ENCODE data around the gene ASNS. TPM values are rescaled to one million over a fixed set of nuclear protein-coding genes. Genes with fewer than 3 reads are reported as not detected.

Gene ASNS
- total RNA-seq, 1 donor = 119 TPM

DNA sequence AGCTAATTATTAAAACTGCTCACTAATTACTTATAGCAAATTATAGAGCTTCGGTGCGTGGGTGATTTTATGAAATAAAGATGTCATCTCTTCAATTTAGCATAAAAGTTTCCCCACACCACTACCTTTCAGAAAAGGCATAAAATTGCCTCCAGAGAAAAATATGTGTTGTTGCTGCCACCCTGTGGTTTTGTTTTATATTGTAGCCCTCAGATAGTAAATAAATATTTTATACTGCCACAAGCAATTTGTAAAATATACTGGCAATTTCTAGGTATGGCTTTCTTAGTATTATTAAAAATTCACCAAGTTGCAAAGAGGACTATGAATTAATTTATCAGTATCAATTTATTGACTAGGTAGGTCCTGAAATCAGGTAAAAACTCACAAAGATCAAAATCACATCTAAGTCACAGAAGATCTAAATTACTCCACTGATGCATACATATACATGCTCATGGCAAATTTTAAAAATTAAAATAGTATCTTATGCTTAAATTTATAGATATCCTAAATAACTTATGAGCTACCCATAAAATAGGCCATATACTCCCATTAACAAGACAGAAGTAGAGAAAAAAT, 26.5 kb downstream of the ASNS start:
- Histone ChIP-seq H4K20me1 (ENCODE audit: insufficient read depth, low read length) (no peaks in the 10 kb centered on the region), H2AFZ (ENCODE audit: low read length) (no peak overlapping the region), H3K4me1 (ENCODE audit: insufficient read depth, low read length) (no peaks in the 10 kb centered on the region), H3K4me2 (ENCODE audit: insufficient read depth, low read length) (no peak overlapping the region), H3K79me2 (ENCODE audit: insufficient read depth, low read length) (no peaks in the 10 kb centered on the region), H3K27me3 (ENCODE audit: insufficient read depth, low read length) (no peaks in the 10 kb centered on the region), H3K27ac (ENCODE audit: low read depth, low read length) (no peak overlapping the region), H3K9me3 (ENCODE audit: low read depth, low read length) (no peaks in the 10 kb centered on the region), H3K36me3 (ENCODE audit: insufficient read depth, low read length) (no peaks in the 10 kb centered on the region), H3K4me3 (ENCODE audit: insufficient read depth, low read length) (no peak overlapping the region)
- TF ChIP-seq, protein P1, sequence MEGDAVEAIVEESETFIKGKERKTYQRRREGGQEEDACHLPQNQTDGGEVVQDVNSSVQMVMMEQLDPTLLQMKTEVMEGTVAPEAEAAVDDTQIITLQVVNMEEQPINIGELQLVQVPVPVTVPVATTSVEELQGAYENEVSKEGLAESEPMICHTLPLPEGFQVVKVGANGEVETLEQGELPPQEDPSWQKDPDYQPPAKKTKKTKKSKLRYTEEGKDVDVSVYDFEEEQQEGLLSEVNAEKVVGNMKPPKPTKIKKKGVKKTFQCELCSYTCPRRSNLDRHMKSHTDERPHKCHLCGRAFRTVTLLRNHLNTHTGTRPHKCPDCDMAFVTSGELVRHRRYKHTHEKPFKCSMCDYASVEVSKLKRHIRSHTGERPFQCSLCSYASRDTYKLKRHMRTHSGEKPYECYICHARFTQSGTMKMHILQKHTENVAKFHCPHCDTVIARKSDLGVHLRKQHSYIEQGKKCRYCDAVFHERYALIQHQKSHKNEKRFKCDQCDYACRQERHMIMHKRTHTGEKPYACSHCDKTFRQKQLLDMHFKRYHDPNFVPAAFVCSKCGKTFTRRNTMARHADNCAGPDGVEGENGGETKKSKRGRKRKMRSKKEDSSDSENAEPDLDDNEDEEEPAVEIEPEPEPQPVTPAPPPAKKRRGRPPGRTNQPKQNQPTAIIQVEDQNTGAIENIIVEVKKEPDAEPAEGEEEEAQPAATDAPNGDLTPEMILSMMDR (IDR thresholded peaks at IDR 0.05; ENCODE audit: extremely low read depth, low read depth, low read length) = peak; percentile 47
- peak; percentile 69 for DNase-seq (ENCODE audit: insufficient read length, low spot score, missing footprints)

DNA sequence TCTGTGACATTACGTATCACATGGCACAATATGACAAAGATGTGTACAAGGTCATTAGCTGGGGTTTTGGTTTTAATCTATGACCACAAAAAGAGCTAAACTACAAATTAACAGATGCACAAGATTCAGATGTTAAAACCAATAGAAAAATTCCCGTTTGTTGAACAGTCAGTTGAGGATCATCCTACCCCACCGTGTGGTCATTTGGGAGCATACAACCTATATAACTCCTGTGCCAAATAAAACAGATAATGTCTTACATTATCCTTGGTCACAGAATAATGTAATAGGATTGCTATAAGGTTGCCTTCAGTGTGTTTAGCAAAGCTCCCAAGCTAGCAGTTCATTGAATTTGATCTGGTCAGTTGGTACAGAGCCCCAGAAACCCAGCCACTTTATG, 28.2 kb downstream of the ASNS start:
- H4K20me1 ChIP-seq (ENCODE audit: insufficient read depth, low read length) = no peaks in the 10 kb centered on the region
- no peaks in the 10 kb centered on the region for H3K79me2 ChIP-seq (ENCODE audit: insufficient read depth, low read length)
- no peaks in the 10 kb centered on the region for H3K27me3 ChIP-seq (ENCODE audit: insufficient read depth, low read length)
- no peak overlapping the region for H3K27ac ChIP-seq (ENCODE audit: low read depth, low read length)
- TF ChIP-seq, protein P1 (IDR thresholded peaks at IDR 0.05; ENCODE audit: extremely low read depth, low read depth, low read length) = peak; percentile 15
- no peaks in the 10 kb centered on the region for H3K4me1 ChIP-seq (ENCODE audit: insufficient read depth, low read length)
- H3K4me3 ChIP-seq (ENCODE audit: insufficient read depth, low read length) = no peak overlapping the region
- no peaks in the 10 kb centered on the region for H3K36me3 ChIP-seq (ENCODE audit: insufficient read depth, low read length)
- no peak overlapping the region for H3K4me2 ChIP-seq (ENCODE audit: insufficient read depth, low read length)
- no peaks in the 10 kb centered on the region for H3K9me3 ChIP-seq (ENCODE audit: low read depth, low read length)
- H2AFZ ChIP-seq (ENCODE audit: low read length) = no peak overlapping the region
- no peak for DNase-seq (ENCODE audit: insufficient read length, low spot score, missing footprints)

DNA sequence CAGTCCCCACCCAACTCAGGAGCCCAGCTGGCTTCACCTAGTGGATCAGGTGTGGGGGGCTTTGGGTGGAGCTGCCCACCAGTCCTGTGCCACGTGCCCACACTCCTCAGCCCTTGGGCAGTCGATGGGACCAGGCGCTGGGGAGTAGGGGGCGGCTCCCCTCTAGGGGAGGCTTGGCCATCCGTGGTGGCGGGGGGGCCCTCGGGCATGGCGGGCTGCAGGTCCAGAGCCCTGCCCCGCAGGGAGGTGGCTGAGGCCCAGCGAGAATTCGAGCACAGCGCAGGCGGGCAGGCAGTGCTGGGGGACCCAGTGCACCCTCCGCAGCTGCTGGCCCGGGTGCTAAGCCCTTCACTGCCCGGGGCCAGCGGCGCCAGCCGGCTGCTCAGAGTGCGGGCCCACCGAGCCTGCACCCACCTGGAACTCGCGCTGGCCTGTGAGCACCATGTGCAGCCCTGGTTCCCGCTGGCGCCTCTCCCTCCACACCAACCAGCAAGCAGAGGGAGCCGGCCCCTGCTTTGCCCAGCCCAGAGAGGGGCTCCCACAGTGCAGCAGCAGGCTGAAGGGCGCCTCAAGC, 29.3 kb downstream of the ASNS start:
- Histone ChIP-seq H3K79me2 (ENCODE audit: insufficient read depth, low read length) (no peaks in the 10 kb centered on the region), H3K27me3 (ENCODE audit: insufficient read depth, low read length) (no peaks in the 10 kb centered on the region), H3K4me3 (ENCODE audit: insufficient read depth, low read length) (no peak overlapping the region), H2AFZ (ENCODE audit: low read length) (no peak overlapping the region), H4K20me1 (ENCODE audit: insufficient read depth, low read length) (no peaks in the 10 kb centered on the region), H3K4me2 (ENCODE audit: insufficient read depth, low read length) (no peak overlapping the region), H3K9me3 (ENCODE audit: low read depth, low read length) (no peaks in the 10 kb centered on the region), H3K4me1 (ENCODE audit: insufficient read depth, low read length) (no peaks in the 10 kb centered on the region), H3K36me3 (ENCODE audit: insufficient read depth, low read length) (no peaks in the 10 kb centered on the region), H3K27ac (ENCODE audit: low read depth, low read length) (no peak overlapping the region)
- TF ChIP-seq, protein P1 (IDR thresholded peaks at IDR 0.05; ENCODE audit: extremely low read depth, low read depth, low read length) = no peak
- no peak for DNase-seq (ENCODE audit: insufficient read length, low spot score, missing footprints)

DNA sequence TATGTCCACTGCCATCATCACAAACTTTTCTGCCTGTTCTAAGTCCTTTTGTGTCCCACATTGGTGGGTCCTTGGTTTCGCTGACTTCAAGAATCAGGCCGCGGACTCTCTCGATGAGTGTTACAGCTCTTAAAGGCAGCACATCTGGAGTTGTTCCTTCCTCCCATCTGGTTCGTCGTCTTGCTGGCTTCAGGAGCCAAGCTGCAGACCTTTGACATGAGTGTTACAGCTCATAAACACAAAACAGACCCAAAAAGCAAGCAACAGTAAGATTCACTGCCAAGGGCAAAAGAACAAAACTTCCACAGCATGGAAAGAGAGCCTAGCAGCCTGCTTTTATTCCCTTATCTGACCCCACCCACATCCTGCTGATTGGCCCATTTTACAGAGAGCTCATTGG, 30.2 kb downstream of the ASNS start:
- Histone ChIP-seq H3K4me2 (ENCODE audit: insufficient read depth, low read length) (no peak overlapping the region), H3K27me3 (ENCODE audit: insufficient read depth, low read length) (no peaks in the 10 kb centered on the region), H3K79me2 (ENCODE audit: insufficient read depth, low read length) (no peaks in the 10 kb centered on the region), H4K20me1 (ENCODE audit: insufficient read depth, low read length) (no peaks in the 10 kb centered on the region), H3K36me3 (ENCODE audit: insufficient read depth, low read length) (no peaks in the 10 kb centered on the region), H3K4me3 (ENCODE audit: insufficient read depth, low read length) (no peak overlapping the region), H3K9me3 (ENCODE audit: low read depth, low read length) (no peaks in the 10 kb centered on the region), H2AFZ (ENCODE audit: low read length) (no peak overlapping the region), H3K4me1 (ENCODE audit: insufficient read depth, low read length) (no peaks in the 10 kb centered on the region), H3K27ac (ENCODE audit: low read depth, low read length) (no peak overlapping the region)
- TF ChIP-seq, protein P1 (IDR thresholded peaks at IDR 0.05; ENCODE audit: extremely low read depth, low read depth, low read length) = no peak
- DNase-seq (ENCODE audit: insufficient read length, low spot score, missing footprints) = no peak

All from osteoblast (primary cell).